ENCODE measurements around the gene RTP5.
A peak's percentile ranks its signal among the peaks of the same experiment; 100 is the strongest.

The RTP5 gene

DNA sequence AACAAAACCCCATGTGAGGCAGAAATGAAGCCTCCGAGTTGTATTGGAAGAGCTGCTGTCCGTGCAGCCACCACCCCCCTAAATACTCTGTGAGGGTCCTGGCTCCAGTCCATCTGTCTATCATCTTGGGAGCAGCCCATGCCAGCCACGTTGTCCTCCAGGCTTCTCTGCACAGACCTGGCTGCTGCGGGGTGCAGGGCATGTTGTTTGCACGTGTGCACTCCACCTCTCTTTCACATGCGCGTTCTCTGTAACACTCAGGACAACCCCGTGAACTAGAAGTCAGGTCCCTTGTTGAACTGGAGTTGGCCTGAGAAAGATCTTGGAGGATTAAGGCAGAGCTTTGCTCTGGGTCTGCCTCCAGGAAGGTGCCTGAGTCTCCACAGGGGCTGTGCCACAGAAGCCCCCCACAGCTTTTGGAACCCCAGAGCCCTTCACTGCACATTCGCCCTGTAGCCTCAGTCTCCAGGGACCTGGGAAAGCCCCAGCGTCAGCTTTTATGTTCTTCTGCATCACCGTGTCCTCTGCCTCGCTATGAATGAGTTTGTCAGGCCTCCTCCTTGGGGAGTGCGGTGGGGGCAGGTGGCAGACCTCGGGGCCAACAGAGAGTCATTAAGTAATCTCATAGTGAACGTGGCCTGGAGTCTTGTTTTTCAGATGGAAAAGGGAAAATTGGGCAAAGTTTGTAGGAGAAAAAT, 16.6 kb downstream of the RTP5 start:
- Histone ChIP-seq H3K4me3 (ENCODE audit: low read length, poor library complexity, severe bottlenecking) (peak overlapping the region; percentile 32), H3K9ac (ENCODE audit: low read depth, low read length, poor library complexity, severe bottlenecking) (peak overlapping the region; percentile 25), H3K36me3 (ENCODE audit: insufficient read depth, low read length) (no peaks in the 10 kb centered on the region), H3K9me2 (replicated peaks; ENCODE audit: low read depth, low read length) (no peaks in the 10 kb centered on the region), H3K27me3 (ENCODE audit: insufficient read depth, low read length, poor library complexity, severe bottlenecking) (no peaks in the 10 kb centered on the region), H3K9me3 (ENCODE audit: insufficient read depth, low read depth, low read length) (no peaks in the 10 kb centered on the region), H3K79me2 (ENCODE audit: insufficient read depth, low read length) (peaks cover 14% of the 10 kb centered on the region; the same call in 1 of the 2 replicates), H4K20me1 (ENCODE audit: insufficient read depth, low read length, poor library complexity, severe bottlenecking) (no peaks in the 10 kb centered on the region), H3K4me1 (ENCODE audit: insufficient read depth, low read length, poor library complexity, severe bottlenecking) (peaks cover 49% of the 10 kb centered on the region), H3K4me2 (ENCODE audit: low read depth, low read length, poor library complexity, severe bottlenecking) (peak overlapping the region; percentile 65), H3F3A (ENCODE audit: low read depth) (peaks cover 5% of the 10 kb centered on the region; the same call in 1 of the 2 replicates), H2AFZ (ENCODE audit: low read length) (no peak overlapping the region)
- TF ChIP-seq, protein P1, sequence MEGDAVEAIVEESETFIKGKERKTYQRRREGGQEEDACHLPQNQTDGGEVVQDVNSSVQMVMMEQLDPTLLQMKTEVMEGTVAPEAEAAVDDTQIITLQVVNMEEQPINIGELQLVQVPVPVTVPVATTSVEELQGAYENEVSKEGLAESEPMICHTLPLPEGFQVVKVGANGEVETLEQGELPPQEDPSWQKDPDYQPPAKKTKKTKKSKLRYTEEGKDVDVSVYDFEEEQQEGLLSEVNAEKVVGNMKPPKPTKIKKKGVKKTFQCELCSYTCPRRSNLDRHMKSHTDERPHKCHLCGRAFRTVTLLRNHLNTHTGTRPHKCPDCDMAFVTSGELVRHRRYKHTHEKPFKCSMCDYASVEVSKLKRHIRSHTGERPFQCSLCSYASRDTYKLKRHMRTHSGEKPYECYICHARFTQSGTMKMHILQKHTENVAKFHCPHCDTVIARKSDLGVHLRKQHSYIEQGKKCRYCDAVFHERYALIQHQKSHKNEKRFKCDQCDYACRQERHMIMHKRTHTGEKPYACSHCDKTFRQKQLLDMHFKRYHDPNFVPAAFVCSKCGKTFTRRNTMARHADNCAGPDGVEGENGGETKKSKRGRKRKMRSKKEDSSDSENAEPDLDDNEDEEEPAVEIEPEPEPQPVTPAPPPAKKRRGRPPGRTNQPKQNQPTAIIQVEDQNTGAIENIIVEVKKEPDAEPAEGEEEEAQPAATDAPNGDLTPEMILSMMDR (conservative IDR thresholded peaks at IDR 0.05; ENCODE audit: low read length): no peak
- no peak for TF ChIP-seq EZH2phosphoT487 (IDR thresholded peaks at IDR 0.05; ENCODE audit: borderline replicate concordance)

DNA sequence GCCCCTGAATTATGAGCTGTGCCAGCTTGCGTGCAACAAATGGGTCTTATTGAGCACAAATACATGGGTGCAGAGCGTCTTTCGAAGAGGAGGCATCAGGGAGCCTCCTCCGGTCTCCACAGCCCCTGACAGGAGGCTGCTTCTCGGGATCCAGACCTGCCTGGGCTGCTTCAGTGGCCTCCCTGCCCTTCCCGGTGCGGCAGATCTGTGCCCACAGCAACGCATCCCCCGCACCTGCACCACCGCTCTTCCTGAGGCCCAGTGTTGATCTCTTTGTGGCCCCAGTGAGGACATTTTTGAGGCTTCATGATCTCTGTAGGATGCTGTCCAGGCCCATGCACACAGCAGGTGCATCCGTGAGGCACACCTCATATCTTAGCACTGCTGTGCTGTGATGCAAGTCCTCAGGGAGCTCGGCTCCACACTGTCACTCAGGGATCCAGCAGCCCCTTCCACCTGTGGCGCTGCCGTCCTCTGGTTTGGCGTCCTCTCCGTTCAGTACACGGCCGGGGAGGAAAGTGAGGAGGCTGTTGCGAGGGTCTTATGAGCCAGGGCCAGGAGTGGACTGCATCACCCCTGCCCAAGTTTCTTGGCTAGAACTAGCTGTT, 17.4 kb downstream of the RTP5 start:
- Histone ChIP-seq H3K36me3 (ENCODE audit: insufficient read depth, low read length) (no peaks in the 10 kb centered on the region), H3K4me2 (ENCODE audit: low read depth, low read length, poor library complexity, severe bottlenecking) (peak overlapping the region; percentile 65), H3K9me3 (ENCODE audit: insufficient read depth, low read depth, low read length) (no peaks in the 10 kb centered on the region), H3K79me2 (ENCODE audit: insufficient read depth, low read length) (peaks cover 14% of the 10 kb centered on the region; the same call in 1 of the 2 replicates), H3K4me3 (ENCODE audit: low read length, poor library complexity, severe bottlenecking) (peak overlapping the region; percentile 20), H4K20me1 (ENCODE audit: insufficient read depth, low read length, poor library complexity, severe bottlenecking) (no peaks in the 10 kb centered on the region), H3K9ac (ENCODE audit: low read depth, low read length, poor library complexity, severe bottlenecking) (no peak overlapping the region), H3F3A (ENCODE audit: low read depth) (peaks cover 5% of the 10 kb centered on the region; the same call in 1 of the 2 replicates), H3K4me1 (ENCODE audit: insufficient read depth, low read length, poor library complexity, severe bottlenecking) (peaks cover 48% of the 10 kb centered on the region), H2AFZ (ENCODE audit: low read length) (no peak overlapping the region), H3K9me2 (replicated peaks; ENCODE audit: low read depth, low read length) (no peaks in the 10 kb centered on the region), H3K27me3 (ENCODE audit: insufficient read depth, low read length, poor library complexity, severe bottlenecking) (no peaks in the 10 kb centered on the region)
- no peak for TF ChIP-seq EZH2phosphoT487 (IDR thresholded peaks at IDR 0.05; ENCODE audit: borderline replicate concordance)
- TF ChIP-seq, protein P1 (conservative IDR thresholded peaks at IDR 0.05; ENCODE audit: low read length): no peak

DNA sequence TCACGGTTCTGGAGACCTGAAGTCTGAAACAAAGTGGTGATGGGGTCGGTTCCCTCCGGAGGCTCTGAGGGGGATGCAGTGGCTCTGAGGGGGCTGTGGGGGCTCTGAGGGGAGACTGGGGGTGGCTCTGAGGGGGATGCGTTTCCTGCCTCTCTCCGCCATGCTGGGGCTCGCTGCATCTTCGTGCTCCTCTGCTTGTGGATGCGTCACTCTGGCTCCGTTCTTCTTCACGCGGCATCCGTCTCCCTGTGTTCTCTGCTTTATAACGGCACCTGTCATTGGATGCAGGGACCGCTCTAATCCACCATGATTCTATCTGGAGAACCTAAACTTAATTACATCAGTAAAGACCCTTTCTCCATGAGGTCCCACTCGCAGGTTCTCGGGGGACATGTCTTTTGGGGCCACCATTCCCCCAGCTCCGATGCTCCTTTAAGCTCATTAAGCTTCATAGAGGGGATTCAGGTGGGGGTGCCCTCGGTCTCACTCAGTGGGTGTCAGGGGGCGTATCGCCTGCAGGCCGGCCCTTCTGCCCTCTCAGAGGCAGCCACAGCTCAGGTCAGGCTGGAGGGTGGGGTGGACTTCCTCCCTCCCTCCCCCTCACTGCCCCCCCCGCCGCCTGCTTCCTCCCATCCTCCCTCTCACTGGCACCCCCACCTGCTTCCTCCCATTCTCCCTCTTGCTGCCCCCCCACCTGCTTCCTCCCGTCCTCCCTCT, 18.4 kb downstream of the RTP5 start:
- Histone ChIP-seq H4K20me1 (ENCODE audit: insufficient read depth, low read length, poor library complexity, severe bottlenecking) (no peaks in the 10 kb centered on the region), H3K4me1 (ENCODE audit: insufficient read depth, low read length, poor library complexity, severe bottlenecking) (peaks cover 47% of the 10 kb centered on the region), H3K9ac (ENCODE audit: low read depth, low read length, poor library complexity, severe bottlenecking) (no peak overlapping the region), H3K9me2 (replicated peaks; ENCODE audit: low read depth, low read length) (no peaks in the 10 kb centered on the region), H3K4me3 (ENCODE audit: low read length, poor library complexity, severe bottlenecking) (no peak overlapping the region), H3F3A (ENCODE audit: low read depth) (peaks cover 6% of the 10 kb centered on the region; the same call in 1 of the 2 replicates), H3K4me2 (ENCODE audit: low read depth, low read length, poor library complexity, severe bottlenecking) (no peak overlapping the region), H2AFZ (ENCODE audit: low read length) (no peak overlapping the region), H3K9me3 (ENCODE audit: insufficient read depth, low read depth, low read length) (no peaks in the 10 kb centered on the region), H3K36me3 (ENCODE audit: insufficient read depth, low read length) (no peaks in the 10 kb centered on the region), H3K27me3 (ENCODE audit: insufficient read depth, low read length, poor library complexity, severe bottlenecking) (no peaks in the 10 kb centered on the region), H3K79me2 (ENCODE audit: insufficient read depth, low read length) (peaks cover 14% of the 10 kb centered on the region; the same call in 1 of the 2 replicates)
- TF ChIP-seq EZH2phosphoT487 (IDR thresholded peaks at IDR 0.05; ENCODE audit: borderline replicate concordance): no peak
- TF ChIP-seq, protein P1 (conservative IDR thresholded peaks at IDR 0.05; ENCODE audit: low read length): no peak

Data from Loucy (cell line).